K562 (cell line): ENCODE data around the gene XIRP1.

ENCODE experiments used
- CHD2 ChIP-seq: IDR thresholded peaks from 2 replicates; pipeline ENCODE4 v1.6.1; 2011; ENCODE audit warnings: low read depth, low read length
- CTCF ChIP-seq, 3 experiments: IDR thresholded peaks in 2 of 3; conservative IDR thresholded peaks in 1 of 3; 2 replicates each; pipeline ENCODE4 v1.5.1; 2011 to 2012; ENCODE audit warnings: low read length in 3 of 3, mild to moderate bottlenecking in 3 of 3, control low read depth in 2 of 3, improper control_type of control experiment in 1 of 3, inconsistent platforms in 1 of 3, low read depth in 1 of 3, mixed read lengths in 1 of 3, moderate library complexity in 1 of 3; ENCODE audit not compliant: insufficient read depth in 2 of 3
- ESRRA ChIP-seq: fragments of 450-650 bp; IDR thresholded peaks from 2 replicates; pipeline ENCODE4 v1.6.1; 2014; ENCODE audit warnings: low read depth, mild to moderate bottlenecking, moderate library complexity, borderline replicate concordance
- JUNB ChIP-seq: fragments of 450-650 bp; formaldehyde crosslinking; conservative IDR thresholded peaks from 2 replicates; pipeline ENCODE4 v1.4.0; 2020; ENCODE audit warnings: mild to moderate bottlenecking
- MAZ ChIP-seq, 2 experiments: fragments of 450-650 bp in 1 of 2; sonication (generic) in 1 of 2; formaldehyde crosslinking; IDR thresholded peaks in 1 of 2; conservative IDR thresholded peaks in 1 of 2; 2 replicates each; pipeline versions ENCODE4 v1.4.0 to v1.5.0; 2020; ENCODE audit warnings: mild to moderate bottlenecking in 1 of 2, missing genetic modification reagents in 1 of 2
- PBX2 ChIP-seq, 2 experiments: IDR thresholded peaks in 1 of 2; conservative IDR thresholded peaks in 1 of 2; 2 replicates each; pipeline ENCODE4 v1.6.1; 2016; ENCODE audit warnings: low read depth in 2 of 2, mild to moderate bottlenecking in 1 of 2, missing compliant biosample characterization in 1 of 2, missing genetic modification characterization in 1 of 2, moderate library complexity in 1 of 2
- POLR2B ChIP-seq: fragments of 450-650 bp; IDR thresholded peaks from 2 replicates; pipeline ENCODE4 v1.6.1; 2018; ENCODE audit warnings: low read depth; ENCODE audit not compliant: partially characterized antibody
- SREBF2 ChIP-seq: sonication (generic); formaldehyde crosslinking; IDR thresholded peaks from 2 replicates; pipeline ENCODE4 v1.4.0; 2020; ENCODE audit warnings: mild to moderate bottlenecking, missing genetic modification reagents
- TARDBP ChIP-seq: fragments of 450-650 bp; IDR thresholded peaks from 2 replicates; pipeline ENCODE4 v1.6.1; 2016
- TCF7L2 ChIP-seq: fragments of 150-350 bp; IDR thresholded peaks from 2 replicates; pipeline ENCODE4 v1.6.1; 2016; ENCODE audit warnings: low read depth, mild to moderate bottlenecking, low read length, moderate library complexity
- ZNF766 ChIP-seq: fragments of 200-800 bp; sonication (Bioruptor generic); conservative IDR thresholded peaks from 2 replicates; pipeline ENCODE4 v1.6.1; 2016; ENCODE audit warnings: missing genetic modification characterization, missing compliant biosample characterization

GRCh38 chr3:39183211-39184080, 8.9 kb downstream of the XIRP1 start:
- no peak for TF ChIP-seq POLR2B
- TF ChIP-seq CHD2: no peak
- TF ChIP-seq TCF7L2: no peak
- TF ChIP-seq JUNB (CRISPR knock-in tag): no peak
- TF ChIP-seq CTCF (IDR thresholded peaks at IDR 0.05 in 2 of 3, conservative IDR thresholded peaks at IDR 0.05 in 1 of 3; ENCODE audit: insufficient read depth in 2 of 3, low read depth in 1 of 3, low read length in 3 of 3): peak in 2 of 3 experiments; percentile 26 to 36; a peak in 2 of 6 replicates
- no peak for TF ChIP-seq ESRRA
- no peak for TF ChIP-seq SREBF2 (CRISPR knock-in tag)
- no peak for TF ChIP-seq ZNF766 (CRISPR knock-in tag)
- TF ChIP-seq MAZ (CRISPR knock-in tag; conservative IDR thresholded peaks at IDR 0.05 in 1 of 2, IDR thresholded peaks at IDR 0.05 in 1 of 2): no peak
- no peak for TF ChIP-seq TARDBP
- TF ChIP-seq PBX2 (CRISPR knock-in tag; IDR thresholded peaks at IDR 0.05; ENCODE audit: low read depth): no peak
- no peak for TF ChIP-seq PBX2 (tag; conservative IDR thresholded peaks at IDR 0.05; ENCODE audit: low read depth)
